ENCODE results near the gene C4orf36. TPM values are rescaled to one million over a fixed set of nuclear protein-coding genes. Genes with fewer than 3 reads are reported as not detected.

Gene C4orf36
- total RNA-seq, 2 experiments from 2014 or later, result not detected

DNA sequence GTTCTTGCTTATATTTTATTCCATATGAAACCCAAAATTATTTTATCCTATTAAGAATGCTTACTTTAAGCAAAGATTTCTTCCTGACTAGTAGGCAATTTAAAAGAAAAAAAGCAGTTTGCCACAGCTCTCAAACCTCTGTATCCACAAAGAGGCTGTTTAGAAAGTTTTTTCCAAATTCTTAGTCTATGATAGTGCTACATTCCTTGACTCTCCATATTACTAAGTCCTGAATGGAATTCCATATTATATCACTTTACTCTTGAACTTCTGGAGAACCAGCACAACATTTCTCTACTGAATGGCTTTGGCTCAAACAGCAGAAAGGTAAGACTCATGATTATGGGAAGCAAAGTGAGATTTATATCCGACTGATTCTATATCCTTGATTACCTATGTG, 51.4 kb downstream of the C4orf36 start:
- POLR2A ChIA-PET, result no interaction called here
- H3K4me1 Mint-ChIP-seq, result no peaks in the 10 kb centered on the region

DNA sequence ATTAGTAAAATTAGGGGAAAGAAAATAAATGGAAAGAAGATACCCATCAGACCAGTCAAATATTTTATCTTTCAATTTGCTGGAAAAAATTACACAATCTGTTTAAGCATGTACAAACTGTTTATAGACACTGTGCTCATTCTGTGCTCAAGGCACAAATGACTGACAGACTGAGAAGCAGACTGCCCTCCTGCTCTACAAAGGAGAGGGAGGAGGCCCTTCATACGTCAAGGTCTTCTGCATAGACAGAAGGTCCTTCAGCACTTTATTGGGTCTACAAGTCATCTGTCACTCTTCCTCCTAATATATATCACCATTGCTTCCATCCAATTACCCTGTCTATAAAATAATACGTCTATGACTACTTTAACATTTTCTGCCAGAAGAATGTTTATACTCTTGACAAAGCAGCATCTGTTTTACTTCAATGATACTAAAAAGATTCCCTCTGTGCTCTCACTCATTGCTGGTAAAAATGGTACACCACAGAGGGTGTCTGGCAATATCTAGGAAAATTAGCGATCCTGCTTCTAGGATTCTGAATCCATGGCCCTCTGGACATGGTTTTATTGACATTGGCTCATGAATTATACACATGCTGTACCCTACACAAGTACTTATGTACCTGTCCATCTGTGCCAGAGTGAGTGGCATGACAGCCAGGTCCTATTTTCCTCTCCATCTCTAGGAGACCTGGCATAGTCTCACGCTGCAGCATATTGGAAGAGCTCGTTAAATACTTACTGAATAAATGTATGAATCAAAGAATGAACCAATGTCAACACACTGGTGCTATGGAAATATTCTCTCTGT, 54.3 kb downstream of the C4orf36 start:
- no peaks in the 10 kb centered on the region for H3K27me3 Mint-ChIP-seq
- no peak for DNase-seq
- no peaks in the 10 kb centered on the region for H3K36me3 Mint-ChIP-seq (ENCODE audit: low read depth)
- no peaks in the 10 kb centered on the region for H3K4me1 Mint-ChIP-seq
- CTCF ChIA-PET, result no interaction called here
- no peak overlapping the region for H3K27ac Mint-ChIP-seq
- H3K9me3 Mint-ChIP-seq, result no peaks in the 10 kb centered on the region
- no peak overlapping the region for H3K4me3 Mint-ChIP-seq
- POLR2A ChIA-PET, result no interaction called here

More for the DNA sequence above, 51.4 kb downstream of the C4orf36 start:
- Mint-ChIP-seq H3K27me3 (no peaks in the 10 kb centered on the region), H3K4me3 (no peak overlapping the region), H3K9me3 (no peaks in the 10 kb centered on the region), H3K27ac (no peak overlapping the region), H3K36me3 (ENCODE audit: low read depth) (no peaks in the 10 kb centered on the region)
- DNase-seq, result no peak
- CTCF ChIA-PET, result no interaction called here

DNA sequence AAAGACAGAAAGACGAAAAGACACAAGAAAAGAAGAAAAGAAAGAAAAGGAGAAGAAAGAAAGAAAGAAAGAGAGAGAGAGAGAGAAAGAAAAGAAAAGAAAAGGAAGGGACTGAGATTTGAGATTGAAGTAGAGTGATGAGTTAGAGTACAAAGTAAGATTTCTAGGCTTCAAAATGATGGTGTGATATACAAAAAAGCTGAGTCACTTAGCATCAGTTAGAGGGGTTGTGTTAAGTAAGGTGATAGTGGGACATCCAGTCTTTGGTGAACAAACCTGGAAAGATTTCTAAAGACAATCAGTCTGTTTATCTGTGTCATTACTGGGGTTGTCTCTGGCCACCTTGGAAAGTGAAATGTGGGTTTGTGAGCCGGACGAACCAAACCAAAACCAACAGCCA, 56.5 kb downstream of the C4orf36 start:
- Mint-ChIP-seq H3K27ac (no peak overlapping the region), H3K9me3 (no peaks in the 10 kb centered on the region), H3K4me3 (no peak overlapping the region), H3K36me3 (ENCODE audit: low read depth) (no peaks in the 10 kb centered on the region), H3K27me3 (no peaks in the 10 kb centered on the region), H3K4me1 (no peaks in the 10 kb centered on the region)
- DNase-seq, result no peak
- ChIA-PET POLR2A (no interaction called here), CTCF (no interaction called here)

DNA sequence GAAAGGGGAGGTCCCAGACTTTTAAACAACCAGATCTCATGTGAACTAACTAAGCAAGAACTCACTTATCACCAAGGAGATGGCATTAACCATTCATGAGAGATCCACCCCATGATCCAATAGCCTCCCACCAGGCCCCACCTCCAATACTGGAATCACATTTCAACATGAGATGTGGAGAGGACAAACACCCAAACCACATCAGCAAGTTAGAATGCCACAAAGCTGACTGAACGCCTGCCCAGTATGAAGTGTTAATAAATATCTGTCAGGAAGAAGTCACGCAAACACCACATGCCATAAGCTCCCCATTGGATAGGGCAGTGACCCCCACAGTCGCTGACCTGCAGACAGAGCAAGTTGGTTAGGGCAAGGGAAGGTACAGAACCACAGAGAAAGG, 57.3 kb downstream of the C4orf36 start:
- Mint-ChIP-seq H3K27me3 (no peaks in the 10 kb centered on the region), H3K36me3 (ENCODE audit: low read depth) (no peaks in the 10 kb centered on the region), H3K9me3 (no peaks in the 10 kb centered on the region), H3K27ac (no peak overlapping the region), H3K4me1 (no peaks in the 10 kb centered on the region), H3K4me3 (no peak overlapping the region)
- ChIA-PET CTCF (no interaction called here), POLR2A (no interaction called here)
- DNase-seq, result no peak

DNA sequence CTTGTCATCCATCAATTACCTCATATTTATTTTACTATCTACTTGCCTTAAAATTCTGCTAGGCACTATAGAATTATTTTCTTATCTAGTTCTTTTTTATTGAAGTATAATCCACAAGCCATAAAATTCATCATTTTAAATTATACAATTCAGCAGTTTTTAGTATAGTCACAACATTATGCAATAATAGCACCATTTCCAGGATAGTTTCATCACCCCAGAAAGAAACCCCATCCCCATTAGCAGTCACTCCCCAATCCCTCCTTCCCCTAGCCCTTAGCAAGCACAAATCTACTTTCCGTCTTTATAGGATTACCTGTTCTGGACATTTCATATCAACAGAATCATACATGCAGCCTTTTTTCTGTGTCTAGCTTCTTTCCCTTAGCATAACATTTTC, 58.6 kb downstream of the C4orf36 start:
- H3K4me1 Mint-ChIP-seq, result no peaks in the 10 kb centered on the region
- ChIA-PET CTCF (no interaction called here), POLR2A (no interaction called here)
- H3K27me3 Mint-ChIP-seq, result no peaks in the 10 kb centered on the region
- H3K36me3 Mint-ChIP-seq (ENCODE audit: low read depth), result no peaks in the 10 kb centered on the region
- H3K4me3 Mint-ChIP-seq, result no peak overlapping the region
- no peaks in the 10 kb centered on the region for H3K9me3 Mint-ChIP-seq
- H3K27ac Mint-ChIP-seq, result no peak overlapping the region
- no peak for DNase-seq

DNA sequence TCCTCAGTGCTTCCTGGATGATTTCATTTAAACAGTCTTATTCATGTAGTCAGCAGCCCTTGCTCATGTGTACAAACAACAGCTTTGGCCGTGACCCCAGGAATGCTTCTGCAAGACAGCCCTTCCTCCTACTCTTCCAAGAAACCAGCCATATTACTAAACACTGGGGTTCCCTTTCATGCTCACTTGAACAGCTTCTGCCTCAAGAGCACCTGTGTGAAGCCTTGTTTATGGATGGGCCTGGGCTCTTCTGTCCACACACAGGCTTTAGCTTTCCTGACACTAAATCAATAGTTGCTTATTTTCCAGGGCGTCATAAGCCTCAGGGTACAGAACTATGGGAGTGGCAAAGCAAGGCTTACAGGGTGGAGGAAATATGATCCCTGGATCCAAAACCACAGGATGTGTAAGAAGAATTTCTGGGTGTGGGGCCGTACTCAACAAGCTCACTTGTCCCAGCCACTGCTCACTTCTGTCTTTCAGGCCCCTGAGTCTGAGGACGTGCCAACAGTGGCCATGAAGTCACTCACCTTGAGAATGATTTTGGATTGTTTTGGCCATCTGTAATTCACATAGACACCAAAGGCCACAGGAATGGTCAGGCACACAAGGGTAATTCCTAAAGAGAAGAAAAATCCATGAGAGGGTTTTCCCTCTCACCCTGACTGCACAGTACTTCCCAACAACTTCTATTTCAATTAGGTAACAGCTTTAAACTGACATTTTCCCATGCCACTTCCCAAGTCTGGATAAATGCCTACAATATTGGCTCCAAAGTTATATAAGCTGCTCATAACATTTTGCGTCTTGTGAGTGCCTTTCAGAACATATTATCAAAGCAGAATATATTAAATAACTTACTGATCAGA, 60.7 kb downstream of the C4orf36 start:
- no peak overlapping the region for H3K27ac Mint-ChIP-seq
- DNase-seq, result no peak
- no peaks in the 10 kb centered on the region for H3K36me3 Mint-ChIP-seq (ENCODE audit: low read depth)
- H3K9me3 Mint-ChIP-seq, result no peaks in the 10 kb centered on the region
- H3K4me3 Mint-ChIP-seq, result no peak overlapping the region
- POLR2A ChIA-PET, result no interaction called here
- CTCF ChIA-PET, result no interaction called here
- H3K4me1 Mint-ChIP-seq, result no peaks in the 10 kb centered on the region
- no peaks in the 10 kb centered on the region for H3K27me3 Mint-ChIP-seq

Other genes with a start within 250 kb of the C4orf36 start
- not detected for gene SLC10A6, start 43.0 kb downstream of the C4orf36 start, total RNA-seq
- 10 to 100 TPM; 71.4 to 74.5 TPM for gene AFF1, start 42.6 kb upstream of the C4orf36 start, total RNA-seq

All from activated CD4-positive, alpha-beta T cell treated with anti-CD3 and anti-CD28 coated beads, Interleukin-2, amount 10 ng/mL, durations not matched to agents 7 days and 5 days (primary cell).